ENCODE measurements around the gene FCER1G.

FCER1G gene

GRCh38 chr1:161225534-161226319, 10.6 kb downstream of the FCER1G start, which contains the start of gene TOMM40L:
Gene TOMM40L (plus strand): TSS chr1:161226060. CDS start chr1:161226490, 430 bp downstream.
- DNase-seq (ENCODE audit: low read depth): peak; percentile 98
- Histone ChIP-seq H3K36me3 (ENCODE audit: control insufficient read depth, insufficient read depth, low read length, severe bottlenecking) (peaks cover 26% of the 10 kb centered on the region), H3K4me3 (ENCODE audit: low read length) (peak within 1 kb of the TSS; percentile 93), H3K9me3 (ENCODE audit: control insufficient read depth, low read length) (no peaks in the 10 kb centered on the region), H3K9ac (ENCODE audit: low read length) (peak within 1 kb of the TSS; percentile 90), H3K27me3 (replicated peaks; ENCODE audit: control insufficient read depth, insufficient read depth, low read length) (no peaks in the 10 kb centered on the region), H3K4me1 (ENCODE audit: control insufficient read depth, insufficient read depth, low read length) (peaks cover 21% of the 10 kb centered on the region)

- no peaks in the 10 kb centered on the region for H3K27me3 ChIP-seq (replicated peaks; ENCODE audit: control insufficient read depth, insufficient read depth, low read length)
- no peaks in the 10 kb centered on the region for H3K9me3 ChIP-seq (ENCODE audit: control insufficient read depth, low read length)
- peak overlapping the region; percentile 93 for H3K4me3 ChIP-seq (ENCODE audit: low read length)
- DNase-seq (ENCODE audit: low read depth): peak; percentile 12
- peaks cover 21% of the 10 kb centered on the region for H3K4me1 ChIP-seq (ENCODE audit: control insufficient read depth, insufficient read depth, low read length)
- H3K9ac ChIP-seq (ENCODE audit: low read length): peak overlapping the region; percentile 90
- peaks cover 26% of the 10 kb centered on the region for H3K36me3 ChIP-seq (ENCODE audit: control insufficient read depth, insufficient read depth, low read length, severe bottlenecking)
Measured at GRCh38 chr1:161226320-161226711, 11.2 kb downstream of the FCER1G start.

- no peaks in the 10 kb centered on the region for H3K9me3 ChIP-seq (ENCODE audit: control insufficient read depth, low read length)
- peaks cover 26% of the 10 kb centered on the region for H3K36me3 ChIP-seq (ENCODE audit: control insufficient read depth, insufficient read depth, low read length, severe bottlenecking)
- H3K9ac ChIP-seq (ENCODE audit: low read length): peak overlapping the region; percentile 90
- H3K27me3 ChIP-seq (replicated peaks; ENCODE audit: control insufficient read depth, insufficient read depth, low read length): no peaks in the 10 kb centered on the region
- no peak for DNase-seq (ENCODE audit: low read depth)
- peaks cover 21% of the 10 kb centered on the region for H3K4me1 ChIP-seq (ENCODE audit: control insufficient read depth, insufficient read depth, low read length)
- peak overlapping the region; percentile 93 for H3K4me3 ChIP-seq (ENCODE audit: low read length)
Measured at GRCh38 chr1:161226759-161227158, 11.7 kb downstream of the FCER1G start.

- H3K9ac ChIP-seq (ENCODE audit: low read length): peak overlapping the region; percentile 90
- DNase-seq (ENCODE audit: low read depth): peak; percentile 94
- peaks cover 17% of the 10 kb centered on the region for H3K4me1 ChIP-seq (ENCODE audit: control insufficient read depth, insufficient read depth, low read length)
- peaks cover 26% of the 10 kb centered on the region for H3K36me3 ChIP-seq (ENCODE audit: control insufficient read depth, insufficient read depth, low read length, severe bottlenecking)
- H3K27me3 ChIP-seq (replicated peaks; ENCODE audit: control insufficient read depth, insufficient read depth, low read length): no peaks in the 10 kb centered on the region
- H3K9me3 ChIP-seq (ENCODE audit: control insufficient read depth, low read length): no peaks in the 10 kb centered on the region
- peak overlapping the region; percentile 93 for H3K4me3 ChIP-seq (ENCODE audit: low read length)
Measured at GRCh38 chr1:161227196-161227871, 12.2 kb downstream of the FCER1G start.

- Histone ChIP-seq H3K27me3 (replicated peaks; ENCODE audit: control insufficient read depth, insufficient read depth, low read length) (no peaks in the 10 kb centered on the region), H3K4me1 (ENCODE audit: control insufficient read depth, insufficient read depth, low read length) (peaks cover 14% of the 10 kb centered on the region), H3K9ac (ENCODE audit: low read length) (no peak overlapping the region), H3K4me3 (ENCODE audit: low read length) (no peak overlapping the region), H3K36me3 (ENCODE audit: control insufficient read depth, insufficient read depth, low read length, severe bottlenecking) (peaks cover 26% of the 10 kb centered on the region), H3K9me3 (ENCODE audit: control insufficient read depth, low read length) (no peaks in the 10 kb centered on the region)
- no peak for DNase-seq (ENCODE audit: low read depth)
Measured at GRCh38 chr1:161228032-161228431, 12.9 kb downstream of the FCER1G start.

- Histone ChIP-seq H3K9ac (ENCODE audit: low read length) (no peak overlapping the region), H3K27me3 (replicated peaks; ENCODE audit: control insufficient read depth, insufficient read depth, low read length) (no peaks in the 10 kb centered on the region), H3K9me3 (ENCODE audit: control insufficient read depth, low read length) (no peaks in the 10 kb centered on the region), H3K4me3 (ENCODE audit: low read length) (no peak overlapping the region), H3K4me1 (ENCODE audit: control insufficient read depth, insufficient read depth, low read length) (peaks cover 14% of the 10 kb centered on the region), H3K36me3 (ENCODE audit: control insufficient read depth, insufficient read depth, low read length, severe bottlenecking) (peaks cover 26% of the 10 kb centered on the region)
- no peak for DNase-seq (ENCODE audit: low read depth)
Measured at GRCh38 chr1:161229896-161230295, 14.8 kb downstream of the FCER1G start.

- no peaks in the 10 kb centered on the region for H3K27me3 ChIP-seq (replicated peaks; ENCODE audit: control insufficient read depth, insufficient read depth, low read length)
- H3K9ac ChIP-seq (ENCODE audit: low read length): no peak overlapping the region
- peaks cover 26% of the 10 kb centered on the region for H3K36me3 ChIP-seq (ENCODE audit: control insufficient read depth, insufficient read depth, low read length, severe bottlenecking)
- no peaks in the 10 kb centered on the region for H3K9me3 ChIP-seq (ENCODE audit: control insufficient read depth, low read length)
- no peak overlapping the region for H3K4me3 ChIP-seq (ENCODE audit: low read length)
- no peak for DNase-seq (ENCODE audit: low read depth)
- peaks cover 9% of the 10 kb centered on the region for H3K4me1 ChIP-seq (ENCODE audit: control insufficient read depth, insufficient read depth, low read length)
Measured at GRCh38 chr1:161230762-161231161, 15.7 kb downstream of the FCER1G start.

- Histone ChIP-seq H3K9ac (ENCODE audit: low read length) (no peak overlapping the region), H3K9me3 (ENCODE audit: control insufficient read depth, low read length) (no peaks in the 10 kb centered on the region), H3K27me3 (replicated peaks; ENCODE audit: control insufficient read depth, insufficient read depth, low read length) (peaks cover 4% of the 10 kb centered on the region), H3K36me3 (ENCODE audit: control insufficient read depth, insufficient read depth, low read length, severe bottlenecking) (peaks cover 23% of the 10 kb centered on the region), H3K4me1 (ENCODE audit: control insufficient read depth, insufficient read depth, low read length) (no peaks in the 10 kb centered on the region), H3K4me3 (ENCODE audit: low read length) (no peak overlapping the region)
- no peak for DNase-seq (ENCODE audit: low read depth)
Measured at GRCh38 chr1:161233102-161233501, 18.0 kb downstream of the FCER1G start.

- Histone ChIP-seq H3K9me3 (ENCODE audit: control insufficient read depth, low read length) (no peaks in the 10 kb centered on the region), H3K4me1 (ENCODE audit: control insufficient read depth, insufficient read depth, low read length) (no peaks in the 10 kb centered on the region), H3K9ac (ENCODE audit: low read length) (no peak overlapping the region), H3K27me3 (replicated peaks; ENCODE audit: control insufficient read depth, insufficient read depth, low read length) (peaks cover 4% of the 10 kb centered on the region), H3K4me3 (ENCODE audit: low read length) (no peak overlapping the region), H3K36me3 (ENCODE audit: control insufficient read depth, insufficient read depth, low read length, severe bottlenecking) (no peaks in the 10 kb centered on the region)
- DNase-seq (ENCODE audit: low read depth): no peak
Measured at GRCh38 chr1:161235957-161236775, 21.1 kb downstream of the FCER1G start.

- Histone ChIP-seq H3K4me1 (ENCODE audit: control insufficient read depth, insufficient read depth, low read length) (no peaks in the 10 kb centered on the region), H3K9ac (ENCODE audit: low read length) (no peak within 1 kb of the TSS), H3K9me3 (ENCODE audit: control insufficient read depth, low read length) (no peaks in the 10 kb centered on the region), H3K36me3 (ENCODE audit: control insufficient read depth, insufficient read depth, low read length, severe bottlenecking) (no peaks in the 10 kb centered on the region), H3K27me3 (replicated peaks; ENCODE audit: control insufficient read depth, insufficient read depth, low read length) (peaks cover 4% of the 10 kb centered on the region), H3K4me3 (ENCODE audit: low read length) (no peak within 1 kb of the TSS)
- DNase-seq (ENCODE audit: low read depth): no peak
Measured at GRCh38 chr1:161238039-161238473, 23.0 kb downstream of the FCER1G start, which contains the start of gene NR1I3. Gene NR1I3 (minus strand): TSS chr1:161238203. CDS start chr1:161236565, 1,638 bp downstream.

- H3K9me3 ChIP-seq (ENCODE audit: control insufficient read depth, low read length): no peaks in the 10 kb centered on the region
- no peaks in the 10 kb centered on the region for H3K27me3 ChIP-seq (replicated peaks; ENCODE audit: control insufficient read depth, insufficient read depth, low read length)
- H3K36me3 ChIP-seq (ENCODE audit: control insufficient read depth, insufficient read depth, low read length, severe bottlenecking): no peaks in the 10 kb centered on the region
- no peaks in the 10 kb centered on the region for H3K4me1 ChIP-seq (ENCODE audit: control insufficient read depth, insufficient read depth, low read length)
- H3K4me3 ChIP-seq (ENCODE audit: low read length): no peak overlapping the region
- no peak for DNase-seq (ENCODE audit: low read depth)
- H3K9ac ChIP-seq (ENCODE audit: low read length): no peak overlapping the region
Measured at GRCh38 chr1:161241682-161242081, 26.6 kb downstream of the FCER1G start.
